Measurements from ENCODE around the gene TCTN1. TPM values are rescaled to one million over a fixed set of nuclear protein-coding genes. Genes with fewer than 3 reads are reported as not detected.

TCTN1 gene
- total RNA-seq, 1 donor from 2014 or later, result 31.4 TPM

GRCh38 chr12:110616471-110617115 lies 2.7 kb downstream of the TCTN1 start:
- no peaks in the 10 kb centered on the region for H3K9me3 ChIP-seq
- H3K36me3 ChIP-seq, result no peaks in the 10 kb centered on the region
- H3K4me1 ChIP-seq, result peaks cover 16% of the 10 kb centered on the region
- intact Hi-C loops (cut with DNase I), result loop anchor here (10.0 kb wide), 1 partner anchor 78 kb away; no protein-coding TSS in a partner anchor
- H3K4me3 ChIP-seq, result no peak overlapping the region
- DNase-seq (ENCODE audit: extremely low spot score in 2 of 2), result no peak
- TF ChIP-seq POLR2AphosphoS5 (IDR thresholded peaks at IDR 0.05; ENCODE audit: insufficient read depth in 1 of 2, low read depth in 1 of 2) (no peak), POLR2A (IDR thresholded peaks at IDR 0.05) (no peak), CTCF (IDR thresholded peaks at IDR 0.05) (no peak)
- no peaks in the 10 kb centered on the region for H3K27me3 ChIP-seq
- H3K27ac ChIP-seq, result no peak overlapping the region

GRCh38 chr12:110619534-110619953 lies 5.6 kb downstream of the TCTN1 start:
- no peak for DNase-seq (ENCODE audit: extremely low spot score in 2 of 2)
- no peaks in the 10 kb centered on the region for H3K9me3 ChIP-seq
- peaks cover 11% of the 10 kb centered on the region for H3K4me1 ChIP-seq
- H3K27me3 ChIP-seq, result no peaks in the 10 kb centered on the region
- no peak overlapping the region for H3K4me3 ChIP-seq
- intact Hi-C loops (cut with DNase I), result loop anchor here (10.0 kb wide), 1 partner anchor 75 kb away; no protein-coding TSS in a partner anchor
- no peak for TF ChIP-seq POLR2AphosphoS5 (IDR thresholded peaks at IDR 0.05; ENCODE audit: insufficient read depth in 1 of 2, low read depth in 1 of 2)
- TF ChIP-seq CTCF (IDR thresholded peaks at IDR 0.05), result no peak
- no peak for TF ChIP-seq POLR2A (IDR thresholded peaks at IDR 0.05)
- no peak overlapping the region for H3K27ac ChIP-seq
- no peaks in the 10 kb centered on the region for H3K36me3 ChIP-seq

GRCh38 chr12:110622582-110622981 lies 8.7 kb downstream of the TCTN1 start:
- no peaks in the 10 kb centered on the region for H3K9me3 ChIP-seq
- no peak for TF ChIP-seq CTCF (IDR thresholded peaks at IDR 0.05)
- no peak for TF ChIP-seq POLR2A (IDR thresholded peaks at IDR 0.05)
- TF ChIP-seq POLR2AphosphoS5 (IDR thresholded peaks at IDR 0.05; ENCODE audit: insufficient read depth in 1 of 2, low read depth in 1 of 2), result no peak
- H3K4me3 ChIP-seq, result no peak overlapping the region
- no peak overlapping the region for H3K27ac ChIP-seq
- H3K4me1 ChIP-seq, result no peaks in the 10 kb centered on the region
- peaks cover 0 to 5% of the 10 kb centered on the region in 2 donors for H3K36me3 ChIP-seq
- intact Hi-C loops (cut with DNase I), result no loop called here
- no peaks in the 10 kb centered on the region for H3K27me3 ChIP-seq
- no peak for DNase-seq (ENCODE audit: extremely low spot score in 2 of 2)

GRCh38 chr12:110627500-110628195 lies 13.7 kb downstream of the TCTN1 start:
- TF ChIP-seq POLR2A (IDR thresholded peaks at IDR 0.05) (no peak), CTCF (IDR thresholded peaks at IDR 0.05) (no peak), POLR2AphosphoS5 (IDR thresholded peaks at IDR 0.05; ENCODE audit: insufficient read depth in 1 of 2, low read depth in 1 of 2) (no peak)
- Histone ChIP-seq H3K27ac (no peak overlapping the region), H3K4me3 (no peak overlapping the region), H3K27me3 (no peaks in the 10 kb centered on the region), H3K9me3 (no peaks in the 10 kb centered on the region), H3K36me3 (peaks cover 0 to 23% of the 10 kb centered on the region in 2 donors), H3K4me1 (no peaks in the 10 kb centered on the region)
- intact Hi-C loops (cut with DNase I), result no loop called here
- no peak for DNase-seq (ENCODE audit: extremely low spot score in 2 of 2)

GRCh38 chr12:110635055-110635454 lies 21.1 kb downstream of the TCTN1 start:
- no peak for DNase-seq (ENCODE audit: extremely low spot score in 2 of 2)
- no peaks in the 10 kb centered on the region for H3K9me3 ChIP-seq
- H3K36me3 ChIP-seq, result peaks cover 0 to 19% of the 10 kb centered on the region in 2 donors
- H3K4me1 ChIP-seq, result no peaks in the 10 kb centered on the region
- no peaks in the 10 kb centered on the region for H3K27me3 ChIP-seq
- intact Hi-C loops (cut with DNase I), result no loop called here
- TF ChIP-seq CTCF (IDR thresholded peaks at IDR 0.05) (no peak), POLR2A (IDR thresholded peaks at IDR 0.05) (no peak), POLR2AphosphoS5 (IDR thresholded peaks at IDR 0.05; ENCODE audit: insufficient read depth in 1 of 2, low read depth in 1 of 2) (no peak)
- no peak overlapping the region for H3K4me3 ChIP-seq
- no peak overlapping the region for H3K27ac ChIP-seq

Data from vagina (tissue), 2 donors.